ENCODE results near the gene TMEM263. TPM values are rescaled to one million over a fixed set of nuclear protein-coding genes. Genes with fewer than 3 reads are reported as not detected.
"Not testable (repeated sequence)": the region's sequence is repeated elsewhere in the genome, so short reads cannot be mapped to it uniquely, and the experiment has no call there.

The TMEM263 gene
- total and polyA plus RNA-seq, 5 experiments from 2014 or later: 38.7 to 54.7 (median 47.2) TPM

DNA sequence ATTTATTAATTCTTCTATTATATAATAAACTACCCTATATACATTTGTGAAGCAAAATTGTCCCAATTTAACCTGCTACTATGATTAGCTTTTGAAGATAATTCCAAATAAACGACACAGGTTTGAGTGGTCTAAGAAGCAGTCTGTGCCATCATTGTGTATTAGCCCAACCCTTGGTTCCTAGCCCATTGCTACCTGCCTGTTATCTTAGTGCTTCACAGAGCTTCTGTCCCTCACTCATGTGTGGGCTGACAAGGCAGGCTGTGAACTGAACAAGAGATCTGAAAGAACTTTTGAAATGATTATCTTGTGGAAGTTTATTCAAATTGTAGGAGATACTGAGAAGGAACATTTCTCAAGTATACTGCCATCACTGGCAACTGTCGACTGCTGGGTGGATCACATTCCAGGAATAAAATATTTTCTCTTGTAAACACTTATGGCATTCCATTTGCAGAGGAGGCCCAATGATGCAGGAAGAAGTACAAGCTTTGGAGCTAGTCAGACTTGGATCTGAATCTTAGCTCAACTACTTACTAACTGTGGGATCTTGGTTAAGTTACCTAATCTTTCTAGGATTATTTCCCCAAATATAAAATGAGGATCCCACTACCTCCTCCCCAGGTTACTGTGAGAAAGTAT, 39.0 kb downstream of the TMEM263 start:
- peaks cover 9 to 37% (median 22%) of the 10 kb centered on the region in 3 donors for H3K36me3 Mint-ChIP-seq

GRCh38 chr12:106996102-106996501, 40.4 kb downstream of the TMEM263 start:
- DNase-seq, H3K9me3 Mint-ChIP-seq, H3K27me3 Mint-ChIP-seq, H3K27ac Mint-ChIP-seq, ATAC-seq, H3K4me1 Mint-ChIP-seq, H3K4me3 Mint-ChIP-seq, POLR2A ChIA-PET: not testable (repeated sequence)
- H3K36me3 Mint-ChIP-seq: peaks cover 9 to 46% (median 24%) of the 10 kb centered on the region in 3 donors

More for the DNA sequence above, 39.0 kb downstream of the TMEM263 start:
- Mint-ChIP-seq H3K4me3 (no peak overlapping the region), H3K27ac (peak overlapping the region in 1 of 10 donors; percentile 14), H3K9me3 (no peaks in the 10 kb centered on the region), H3K4me1 (no peaks in the 10 kb centered on the region), H3K27me3 (no peaks in the 10 kb centered on the region)
- DNase-seq (no peak), ATAC-seq (no peak)
- POLR2A ChIA-PET: no interaction called here

GRCh38 chr12:106997916-106998315, 42.2 kb downstream of the TMEM263 start:
- Mint-ChIP-seq H3K4me3 (no peak overlapping the region), H3K27ac (peak overlapping the region in 1 of 10 donors; percentile 18), H3K9me3 (no peaks in the 10 kb centered on the region), H3K4me1 (no peaks in the 10 kb centered on the region), H3K36me3 (peaks cover 9 to 57% (median 35%) of the 10 kb centered on the region in 3 donors), H3K27me3 (no peaks in the 10 kb centered on the region)
- ATAC-seq: no peak
- DNase-seq: no peak
- POLR2A ChIA-PET: no interaction called here

GRCh38 chr12:106999446-106999845, 43.7 kb downstream of the TMEM263 start:
- DNase-seq: no peak
- ATAC-seq: no peak
- POLR2A ChIA-PET: no interaction called here

GRCh38 chr12:107002665-107003064, 47.0 kb downstream of the TMEM263 start:
- H3K36me3 Mint-ChIP-seq: peaks cover 3 to 40% (median 26%) of the 10 kb centered on the region in 3 donors
- H3K4me3 Mint-ChIP-seq, ATAC-seq, H3K9me3 Mint-ChIP-seq, H3K27me3 Mint-ChIP-seq, DNase-seq, H3K4me1 Mint-ChIP-seq, H3K27ac Mint-ChIP-seq, POLR2A ChIA-PET: not testable (repeated sequence)

More at GRCh38 chr12:106999446-106999845, 43.7 kb downstream of the TMEM263 start:
- H3K4me1 Mint-ChIP-seq: no peaks in the 10 kb centered on the region
- no peaks in the 10 kb centered on the region for H3K27me3 Mint-ChIP-seq
- no peaks in the 10 kb centered on the region for H3K9me3 Mint-ChIP-seq
- H3K27ac Mint-ChIP-seq: no peak overlapping the region
- H3K36me3 Mint-ChIP-seq: peaks cover 9 to 57% (median 42%) of the 10 kb centered on the region in 3 donors
- H3K4me3 Mint-ChIP-seq: no peak overlapping the region

DNA sequence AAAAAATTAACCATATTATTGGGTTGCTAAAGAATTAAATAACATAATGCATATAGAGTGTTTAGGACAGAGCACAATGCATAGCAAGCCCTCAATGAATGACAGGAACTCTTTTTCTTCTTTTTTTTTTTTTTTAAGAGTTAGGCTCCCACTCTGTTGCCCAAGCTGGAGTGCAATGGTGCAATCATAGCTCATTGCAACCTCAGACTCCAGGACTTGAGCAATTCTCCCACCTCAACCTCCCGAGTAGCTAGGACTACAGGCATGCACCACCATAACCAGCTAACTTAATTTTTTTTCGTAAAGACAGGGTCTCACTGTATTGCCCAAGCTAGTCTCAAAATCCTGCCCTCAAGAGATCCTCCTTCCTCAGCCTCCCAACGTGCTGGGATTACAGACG, 51.7 kb downstream of the TMEM263 start:
- Mint-ChIP-seq H3K27me3 (no peaks in the 10 kb centered on the region), H3K4me3 (no peak overlapping the region), H3K9me3 (no peaks in the 10 kb centered on the region), H3K4me1 (no peaks in the 10 kb centered on the region), H3K27ac (no peak overlapping the region), H3K36me3 (peaks cover 0 to 28% (median 14%) of the 10 kb centered on the region in 3 donors)
- DNase-seq (no peak), ATAC-seq (no peak)
- POLR2A ChIA-PET: interaction anchor here (0.7 kb wide), 1 partner anchor 83 kb away, joined by 5 read pairs; no protein-coding TSS in a partner anchor

GRCh38 chr12:107011519-107011918, 55.8 kb downstream of the TMEM263 start:
- Mint-ChIP-seq H3K9me3 (no peaks in the 10 kb centered on the region), H3K36me3 (peaks cover 0 to 29% (median 18%) of the 10 kb centered on the region in 3 donors), H3K27me3 (no peaks in the 10 kb centered on the region), H3K27ac (peak overlapping the region in 2 of 10 donors; percentile 3 to 56), H3K4me1 (no peaks in the 10 kb centered on the region), H3K4me3 (no peak overlapping the region)
- DNase-seq (no peak), ATAC-seq (no peak)
- POLR2A ChIA-PET: no interaction called here

DNA sequence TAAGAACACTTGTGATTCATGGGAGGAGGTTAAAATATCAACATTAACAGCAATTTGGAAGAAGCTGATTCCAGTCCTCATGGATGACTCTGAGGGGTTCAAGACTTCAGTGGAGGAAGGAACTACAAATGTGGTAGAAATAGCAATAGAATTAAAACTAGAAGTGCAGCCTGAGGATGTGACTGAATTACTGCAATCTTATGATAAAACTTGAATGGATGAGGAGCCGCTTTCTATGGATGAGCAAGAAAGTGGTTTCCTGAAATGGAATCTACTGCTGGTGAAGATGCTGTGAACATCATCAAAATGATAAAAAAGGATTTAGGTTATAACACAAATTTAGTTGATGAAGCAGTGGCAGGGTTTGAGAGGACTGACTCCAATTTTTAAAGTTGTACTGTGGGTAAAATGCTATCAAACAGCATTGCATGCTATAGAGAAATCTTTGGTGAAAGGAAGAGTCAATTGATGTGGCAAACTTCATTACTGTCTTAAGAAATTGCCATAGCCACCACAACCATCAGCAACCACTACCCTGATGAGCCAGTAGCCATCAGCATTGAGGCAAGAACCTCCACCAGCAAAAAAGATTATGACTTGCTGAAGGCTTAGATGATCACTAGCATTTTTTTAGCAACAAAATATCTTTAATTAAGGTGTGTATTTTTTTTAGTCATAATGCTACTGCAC, 57.2 kb downstream of the TMEM263 start:
- H3K27me3 Mint-ChIP-seq: no peaks in the 10 kb centered on the region
- H3K27ac Mint-ChIP-seq: no peak overlapping the region
- no peak for ATAC-seq
- no peaks in the 10 kb centered on the region for H3K9me3 Mint-ChIP-seq
- H3K36me3 Mint-ChIP-seq: peaks cover 3 to 37% (median 30%) of the 10 kb centered on the region in 3 donors
- POLR2A ChIA-PET: no interaction called here
- peaks cover 0 to 3% (median 0%) of the 10 kb centered on the region in 4 donors for H3K4me1 Mint-ChIP-seq
- DNase-seq: no peak
- no peak overlapping the region for H3K4me3 Mint-ChIP-seq

- Mint-ChIP-seq H3K4me3 (no peak overlapping the region), H3K27me3 (no peaks in the 10 kb centered on the region), H3K4me1 (peaks cover 0 to 3% (median 0%) of the 10 kb centered on the region in 4 donors), H3K9me3 (no peaks in the 10 kb centered on the region), H3K27ac (peak overlapping the region in 1 of 10 donors; percentile 56), H3K36me3 (peaks cover 4 to 37% (median 36%) of the 10 kb centered on the region in 3 donors)
- peak in 2 of 10 donors; percentile 1 to 4 for DNase-seq
- peak; percentile 58 to 61 for ATAC-seq
- POLR2A ChIA-PET: no interaction called here
Measured at GRCh38 chr12:107014055-107014454, 58.3 kb downstream of the TMEM263 start.

DNA sequence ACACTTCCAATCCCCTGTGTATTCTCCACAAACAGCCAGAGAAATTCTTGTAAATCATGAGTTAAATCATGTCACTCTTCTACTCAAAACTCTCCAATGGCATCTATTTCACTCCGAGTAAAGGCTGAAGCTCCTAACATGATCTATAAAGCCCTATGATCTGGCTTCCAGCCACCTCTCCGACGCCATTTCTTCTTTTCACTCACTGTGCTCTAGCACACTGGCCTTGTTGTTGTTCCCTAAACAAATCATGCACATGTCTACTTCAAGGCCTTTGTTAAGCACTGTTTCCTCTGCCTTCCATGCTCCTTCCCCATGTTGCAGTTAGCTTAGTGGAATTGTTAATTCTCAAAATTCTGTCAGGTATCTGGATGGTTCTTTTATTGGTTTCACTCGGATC, 61.3 kb downstream of the TMEM263 start:
- DNase-seq (no peak), ATAC-seq (no peak)
- Mint-ChIP-seq H3K27me3 (no peaks in the 10 kb centered on the region), H3K9me3 (no peaks in the 10 kb centered on the region), H3K36me3 (peaks cover 4 to 53% (median 43%) of the 10 kb centered on the region in 3 donors), H3K4me3 (no peak overlapping the region), H3K27ac (no peak overlapping the region), H3K4me1 (peaks cover 0 to 3% (median 0%) of the 10 kb centered on the region in 4 donors)
- POLR2A ChIA-PET: no interaction called here

- POLR2A ChIA-PET: interaction anchor here (1.1 kb wide), 1 partner anchor 24 kb away, joined by 3 read pairs; no protein-coding TSS in a partner anchor
- no peak overlapping the region for H3K4me3 Mint-ChIP-seq
- ATAC-seq (no peak), DNase-seq (no peak)
- peaks cover 4 to 45% (median 35%) of the 10 kb centered on the region in 3 donors for H3K36me3 Mint-ChIP-seq
- H3K27ac Mint-ChIP-seq: no peak overlapping the region
- H3K9me3 Mint-ChIP-seq: no peaks in the 10 kb centered on the region
- no peaks in the 10 kb centered on the region for H3K27me3 Mint-ChIP-seq
- H3K4me1 Mint-ChIP-seq: peaks cover 0 to 6% (median 1%) of the 10 kb centered on the region in 4 donors
Measured at GRCh38 chr12:107019546-107019945, 63.8 kb downstream of the TMEM263 start.

Measured in naive thymus-derived CD8-positive, alpha-beta T cell (primary cell).